Measurements from ENCODE around the gene S100A12.

The S100A12 gene

DNA sequence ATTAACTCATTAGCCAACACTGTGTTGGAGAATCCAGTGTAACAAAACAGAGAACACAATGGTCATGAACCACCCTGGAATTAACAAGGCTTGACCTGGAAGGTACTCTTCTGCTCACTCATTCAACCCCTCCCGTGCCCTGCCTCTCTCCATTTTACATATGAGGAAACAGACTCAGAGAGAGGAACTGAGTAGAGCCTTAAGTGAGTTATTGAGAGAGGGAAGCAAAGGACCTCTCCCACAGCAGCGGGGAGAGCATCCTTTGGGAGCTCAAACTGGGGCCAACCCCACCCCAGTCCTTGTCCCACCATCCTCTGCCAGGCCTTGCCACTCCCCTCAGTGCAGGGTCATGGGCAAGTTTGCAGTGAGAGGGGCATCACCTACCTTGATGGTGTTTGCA is 1.4 kb downstream of the S100A12 start:
- no peak for DNase-seq (ENCODE audit: low read depth)
- TF ChIP-seq, protein P1, sequence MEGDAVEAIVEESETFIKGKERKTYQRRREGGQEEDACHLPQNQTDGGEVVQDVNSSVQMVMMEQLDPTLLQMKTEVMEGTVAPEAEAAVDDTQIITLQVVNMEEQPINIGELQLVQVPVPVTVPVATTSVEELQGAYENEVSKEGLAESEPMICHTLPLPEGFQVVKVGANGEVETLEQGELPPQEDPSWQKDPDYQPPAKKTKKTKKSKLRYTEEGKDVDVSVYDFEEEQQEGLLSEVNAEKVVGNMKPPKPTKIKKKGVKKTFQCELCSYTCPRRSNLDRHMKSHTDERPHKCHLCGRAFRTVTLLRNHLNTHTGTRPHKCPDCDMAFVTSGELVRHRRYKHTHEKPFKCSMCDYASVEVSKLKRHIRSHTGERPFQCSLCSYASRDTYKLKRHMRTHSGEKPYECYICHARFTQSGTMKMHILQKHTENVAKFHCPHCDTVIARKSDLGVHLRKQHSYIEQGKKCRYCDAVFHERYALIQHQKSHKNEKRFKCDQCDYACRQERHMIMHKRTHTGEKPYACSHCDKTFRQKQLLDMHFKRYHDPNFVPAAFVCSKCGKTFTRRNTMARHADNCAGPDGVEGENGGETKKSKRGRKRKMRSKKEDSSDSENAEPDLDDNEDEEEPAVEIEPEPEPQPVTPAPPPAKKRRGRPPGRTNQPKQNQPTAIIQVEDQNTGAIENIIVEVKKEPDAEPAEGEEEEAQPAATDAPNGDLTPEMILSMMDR (IDR thresholded peaks at IDR 0.05; ENCODE audit: control insufficient read depth, extremely low read depth, insufficient read depth): no peak
- H3K4me3 ChIP-seq (ENCODE audit: low read depth, low read length): no peak overlapping the region

DNA sequence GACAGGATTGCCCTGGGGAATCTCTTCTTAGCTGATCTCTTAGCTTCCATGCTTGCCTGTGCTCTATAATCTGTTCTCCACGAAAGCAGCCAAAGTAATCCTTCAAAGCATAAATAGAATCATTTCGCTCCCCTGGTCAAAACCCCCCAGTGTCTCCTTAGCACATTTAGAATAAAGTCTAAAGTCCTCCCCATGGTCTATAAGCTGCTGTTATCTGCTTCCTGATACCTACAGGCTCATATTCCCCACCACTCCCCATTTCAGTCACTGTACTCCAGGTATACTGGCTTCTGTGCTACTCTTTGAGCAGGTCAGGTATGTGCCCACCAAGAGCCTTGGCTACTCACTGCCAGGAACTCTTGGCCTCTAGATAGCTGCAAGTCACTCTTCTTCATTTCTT is 2.9 kb downstream of the S100A12 start:
- TF ChIP-seq, protein P1 (IDR thresholded peaks at IDR 0.05; ENCODE audit: control insufficient read depth, extremely low read depth, insufficient read depth): no peak

DNA sequence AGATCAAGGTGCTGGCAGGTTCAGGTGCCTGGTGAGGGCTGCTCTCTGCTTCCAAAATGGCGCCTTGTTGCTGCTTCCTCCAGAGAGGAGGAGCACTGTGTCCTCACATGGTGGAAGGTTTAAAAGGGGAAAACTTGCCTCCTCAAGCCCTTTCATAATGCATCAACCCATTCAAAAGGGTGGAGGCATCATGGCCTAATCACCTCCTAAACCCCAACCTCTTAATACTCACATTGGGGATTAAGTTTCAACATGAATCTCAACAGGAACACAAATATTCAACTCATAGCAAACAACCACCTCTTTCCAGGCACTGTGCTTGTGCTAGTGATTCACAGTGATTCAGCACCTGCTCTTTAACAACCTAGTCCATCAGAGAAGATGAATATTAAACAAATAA is 4.2 kb downstream of the S100A12 start:
- H3K4me3 ChIP-seq (ENCODE audit: low read depth, low read length): no peak overlapping the region
- no peak for DNase-seq (ENCODE audit: low read depth)
- TF ChIP-seq, protein P1 (IDR thresholded peaks at IDR 0.05; ENCODE audit: control insufficient read depth, extremely low read depth, insufficient read depth): no peak

More for the DNA sequence above, 2.9 kb downstream of the S100A12 start:
- no peak overlapping the region for H3K4me3 ChIP-seq (ENCODE audit: low read depth, low read length)
- no peak for DNase-seq (ENCODE audit: low read depth)

- TF ChIP-seq, protein P1 (IDR thresholded peaks at IDR 0.05; ENCODE audit: control insufficient read depth, extremely low read depth, insufficient read depth): no peak
- H3K4me3 ChIP-seq (ENCODE audit: low read depth, low read length): no peak overlapping the region
- DNase-seq (ENCODE audit: low read depth): no peak
Observed at GRCh38 chr1:153370146-153370545, 5.3 kb downstream of the S100A12 start.

- TF ChIP-seq, protein P1 (IDR thresholded peaks at IDR 0.05; ENCODE audit: control insufficient read depth, extremely low read depth, insufficient read depth): no peak
- H3K4me3 ChIP-seq (ENCODE audit: low read depth, low read length): no peak overlapping the region
- DNase-seq (ENCODE audit: low read depth): no peak
Observed at GRCh38 chr1:153368495-153368894, 6.9 kb downstream of the S100A12 start.

GRCh38 chr1:153367090-153367489 is 8.3 kb downstream of the S100A12 start:
- no peak for DNase-seq (ENCODE audit: low read depth)
- TF ChIP-seq, protein P1 (IDR thresholded peaks at IDR 0.05; ENCODE audit: control insufficient read depth, extremely low read depth, insufficient read depth): no peak
- H3K4me3 ChIP-seq (ENCODE audit: low read depth, low read length): no peak overlapping the region

DNA sequence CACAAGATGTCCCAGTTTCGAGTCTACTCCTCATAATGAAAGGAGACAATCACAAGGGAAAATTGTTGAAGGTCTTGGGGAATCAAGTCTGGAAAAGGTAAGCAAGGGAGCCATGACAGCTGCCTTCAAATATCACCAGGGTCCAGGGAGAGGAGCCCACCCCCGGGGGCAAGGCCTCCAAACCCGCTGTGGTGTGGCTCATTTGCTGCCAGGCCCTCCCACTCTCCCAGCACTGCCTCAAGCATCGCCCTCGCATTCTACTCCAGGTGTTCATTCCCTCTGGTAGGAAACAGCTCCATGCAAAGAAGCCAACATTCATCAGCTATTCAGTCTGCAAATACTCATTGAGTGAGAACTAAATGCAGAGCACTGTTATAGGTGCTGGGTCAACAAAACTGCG is 9.2 kb downstream of the S100A12 start:
- DNase-seq (ENCODE audit: low read depth): no peak
- TF ChIP-seq, protein P1 (IDR thresholded peaks at IDR 0.05; ENCODE audit: control insufficient read depth, extremely low read depth, insufficient read depth): no peak
- no peak overlapping the region for H3K4me3 ChIP-seq (ENCODE audit: low read depth, low read length)

Measured in LNCaP clone FGC (cell line).